Measurements from ENCODE around the gene FHL1. TPM values are rescaled to one million over a fixed set of nuclear protein-coding genes. Genes with fewer than 3 reads are reported as not detected.

FHL1 gene
- total RNA-seq, 1 experiment from 2014 or later: 51.8 TPM

DNA sequence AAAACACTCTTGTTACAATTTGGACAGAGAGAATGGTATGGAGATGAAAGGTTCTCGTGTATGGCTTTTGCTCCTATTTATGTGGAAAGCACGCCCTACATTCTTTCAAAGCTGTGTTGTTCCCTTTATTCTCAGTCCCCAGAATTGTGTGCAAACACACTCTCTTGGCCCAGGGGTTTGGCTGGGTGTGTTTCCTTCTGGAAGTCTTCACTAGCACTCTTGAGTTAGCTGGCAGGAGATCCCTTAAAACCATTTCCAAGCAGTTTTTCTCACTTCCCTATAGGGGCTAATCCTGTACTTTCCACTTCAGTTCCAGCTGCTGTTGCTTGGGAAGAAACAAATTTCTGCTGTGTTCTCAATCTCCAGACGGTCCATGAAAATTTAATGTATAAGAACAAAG is 35.1 kb downstream of the FHL1 start:
- no peaks in the 10 kb centered on the region for H3K79me2 ChIP-seq (ENCODE audit: low read length)
- no peaks in the 10 kb centered on the region for H4K20me1 ChIP-seq (ENCODE audit: low read length)
- H3K4me2 ChIP-seq (ENCODE audit: low read length): no peak overlapping the region
- no TSS peak for BruUV-seq (replicated peaks)
- no peak for DNase-seq
- H3K9me3 ChIP-seq (ENCODE audit: low read length): no peaks in the 10 kb centered on the region
- no peaks in the 10 kb centered on the region for H3K27me3 ChIP-seq (ENCODE audit: low read length)
- no peaks in the 10 kb centered on the region for H3F3A ChIP-seq (ENCODE audit: low read length, unreplicated experiment)
- H3K4me1 ChIP-seq (ENCODE audit: insufficient read depth, low read length): peaks cover 9% of the 10 kb centered on the region; the same call in 1 of the 2 replicates
- POLR2A ChIA-PET (ENCODE audit: unreplicated experiment): no interaction called here
- H3K36me3 ChIP-seq (ENCODE audit: low read depth, low read length): no peaks in the 10 kb centered on the region
- intact Hi-C loops (cut with micrococcal nuclease): no loop called here
- H3K9me2 ChIP-seq (replicated peaks; ENCODE audit: low read length): no peaks in the 10 kb centered on the region
- CTCF ChIA-PET: no interaction called here
- H2AFZ ChIP-seq (ENCODE audit: low read length): no peak overlapping the region
- H3K27ac ChIP-seq (ENCODE audit: low read length): no peak overlapping the region
- TF ChIP-seq EZH2 (IDR thresholded peaks at IDR 0.05; ENCODE audit: low read length, unreplicated experiment): no peak
- ATAC-seq: no peak
- H3K4me3 ChIP-seq (ENCODE audit: low read length): no peak overlapping the region
- no peak overlapping the region for H3K9ac ChIP-seq (ENCODE audit: low read length)

DNA sequence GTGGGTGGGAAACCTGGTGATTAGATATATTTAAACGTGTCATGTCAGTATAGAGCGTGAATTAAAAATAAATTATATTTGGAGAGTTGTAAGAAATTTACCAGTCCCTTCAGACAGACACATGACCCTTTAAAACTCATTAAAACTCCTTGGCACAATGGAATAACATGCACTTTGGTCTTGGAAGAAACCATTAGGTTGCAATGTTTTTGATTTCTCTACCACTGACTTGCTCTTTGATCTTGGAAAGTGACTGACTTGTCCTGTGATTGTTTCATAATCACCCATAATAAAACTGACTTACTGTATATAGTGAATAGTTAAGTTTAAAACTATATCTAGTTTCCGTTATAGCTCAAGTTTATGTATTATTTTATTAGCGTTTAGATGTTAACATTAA is 35.8 kb downstream of the FHL1 start:
- no peaks in the 10 kb centered on the region for H3F3A ChIP-seq (ENCODE audit: low read length, unreplicated experiment)
- no peaks in the 10 kb centered on the region for H3K9me2 ChIP-seq (replicated peaks; ENCODE audit: low read length)
- H2AFZ ChIP-seq (ENCODE audit: low read length): no peak overlapping the region
- TF ChIP-seq EZH2 (IDR thresholded peaks at IDR 0.05; ENCODE audit: low read length, unreplicated experiment): no peak
- TF ChIP-seq EZH2phosphoT487 (IDR thresholded peaks at IDR 0.05; ENCODE audit: borderline replicate concordance, low read length): no peak
- TF ChIP-seq, protein P1, sequence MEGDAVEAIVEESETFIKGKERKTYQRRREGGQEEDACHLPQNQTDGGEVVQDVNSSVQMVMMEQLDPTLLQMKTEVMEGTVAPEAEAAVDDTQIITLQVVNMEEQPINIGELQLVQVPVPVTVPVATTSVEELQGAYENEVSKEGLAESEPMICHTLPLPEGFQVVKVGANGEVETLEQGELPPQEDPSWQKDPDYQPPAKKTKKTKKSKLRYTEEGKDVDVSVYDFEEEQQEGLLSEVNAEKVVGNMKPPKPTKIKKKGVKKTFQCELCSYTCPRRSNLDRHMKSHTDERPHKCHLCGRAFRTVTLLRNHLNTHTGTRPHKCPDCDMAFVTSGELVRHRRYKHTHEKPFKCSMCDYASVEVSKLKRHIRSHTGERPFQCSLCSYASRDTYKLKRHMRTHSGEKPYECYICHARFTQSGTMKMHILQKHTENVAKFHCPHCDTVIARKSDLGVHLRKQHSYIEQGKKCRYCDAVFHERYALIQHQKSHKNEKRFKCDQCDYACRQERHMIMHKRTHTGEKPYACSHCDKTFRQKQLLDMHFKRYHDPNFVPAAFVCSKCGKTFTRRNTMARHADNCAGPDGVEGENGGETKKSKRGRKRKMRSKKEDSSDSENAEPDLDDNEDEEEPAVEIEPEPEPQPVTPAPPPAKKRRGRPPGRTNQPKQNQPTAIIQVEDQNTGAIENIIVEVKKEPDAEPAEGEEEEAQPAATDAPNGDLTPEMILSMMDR (conservative IDR thresholded peaks at IDR 0.05; ENCODE audit: low read depth, low read length): no peak
- H3K9me3 ChIP-seq (ENCODE audit: low read length): no peaks in the 10 kb centered on the region
- ATAC-seq (no peak), DNase-seq (no peak)
- no TSS peak for BruUV-seq (replicated peaks)
- H3K4me2 ChIP-seq (ENCODE audit: low read length): no peak overlapping the region
- intact Hi-C loops (cut with micrococcal nuclease): no loop called here
- peaks cover 9% of the 10 kb centered on the region; the same call in 1 of the 2 replicates for H3K4me1 ChIP-seq (ENCODE audit: insufficient read depth, low read length)
- no peaks in the 10 kb centered on the region for H3K79me2 ChIP-seq (ENCODE audit: low read length)
- H3K9ac ChIP-seq (ENCODE audit: low read length): no peak overlapping the region
- POLR2A ChIA-PET (ENCODE audit: unreplicated experiment): no interaction called here
- no peaks in the 10 kb centered on the region for H3K27me3 ChIP-seq (ENCODE audit: low read length)
- H3K4me3 ChIP-seq (ENCODE audit: low read length): no peak overlapping the region
- H3K27ac ChIP-seq (ENCODE audit: low read length): no peak overlapping the region
- no peaks in the 10 kb centered on the region for H4K20me1 ChIP-seq (ENCODE audit: low read length)
- CTCF ChIA-PET: interaction anchor here (0.6 kb wide), 1 partner anchor 86 kb away, joined by 3 read pairs; no protein-coding TSS in a partner anchor
- H3K36me3 ChIP-seq (ENCODE audit: low read depth, low read length): no peaks in the 10 kb centered on the region

DNA sequence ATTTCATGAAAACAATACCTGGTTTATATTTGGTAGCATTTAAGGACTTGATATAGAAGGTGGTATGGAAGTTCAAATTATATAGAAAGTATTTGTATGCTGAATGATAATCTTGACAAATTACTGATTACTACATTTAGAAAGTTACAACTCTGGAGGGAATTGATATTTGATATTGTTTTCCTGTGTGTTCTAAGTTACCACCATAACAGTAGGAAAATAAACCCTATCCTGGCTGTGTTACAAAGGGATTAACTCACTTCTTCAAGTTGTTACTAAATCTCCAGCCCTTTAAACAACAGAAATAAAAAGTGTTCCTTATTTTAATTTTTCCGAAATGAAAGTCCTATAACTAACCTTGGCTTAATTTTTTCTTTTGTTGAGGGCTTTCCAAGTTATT is 36.6 kb downstream of the FHL1 start:
- Histone ChIP-seq H3K9ac (ENCODE audit: low read length) (no peak overlapping the region), H3K4me1 (ENCODE audit: insufficient read depth, low read length) (peaks cover 9% of the 10 kb centered on the region; the same call in 1 of the 2 replicates), H3K4me3 (ENCODE audit: low read length) (no peak overlapping the region), H3K27ac (ENCODE audit: low read length) (no peak overlapping the region), H3K9me2 (replicated peaks; ENCODE audit: low read length) (no peaks in the 10 kb centered on the region), H3K79me2 (ENCODE audit: low read length) (no peaks in the 10 kb centered on the region), H3K36me3 (ENCODE audit: low read depth, low read length) (no peaks in the 10 kb centered on the region), H3K9me3 (ENCODE audit: low read length) (no peaks in the 10 kb centered on the region), H2AFZ (ENCODE audit: low read length) (no peak overlapping the region), H4K20me1 (ENCODE audit: low read length) (no peaks in the 10 kb centered on the region), H3K4me2 (ENCODE audit: low read length) (no peak overlapping the region), H3F3A (ENCODE audit: low read length, unreplicated experiment) (no peaks in the 10 kb centered on the region), H3K27me3 (ENCODE audit: low read length) (no peaks in the 10 kb centered on the region)
- ATAC-seq: no peak
- intact Hi-C loops (cut with micrococcal nuclease): no loop called here
- CTCF ChIA-PET: interaction anchor here (0.6 kb wide), 1 partner anchor 86 kb away, joined by 3 read pairs; no protein-coding TSS in a partner anchor
- DNase-seq: no peak
- no TSS peak for BruUV-seq (replicated peaks)
- TF ChIP-seq, protein P1 (conservative IDR thresholded peaks at IDR 0.05; ENCODE audit: low read depth, low read length): no peak
- TF ChIP-seq EZH2 (IDR thresholded peaks at IDR 0.05; ENCODE audit: low read length, unreplicated experiment) (no peak), EZH2phosphoT487 (IDR thresholded peaks at IDR 0.05; ENCODE audit: borderline replicate concordance, low read length) (no peak)
- POLR2A ChIA-PET (ENCODE audit: unreplicated experiment): no interaction called here

Measured in PC-3 (cell line).